ENCODE results near the gene ARHGAP25.

ARHGAP25 gene

GRCh38 chr2:68719912-68720311, 14.7 kb upstream of the ARHGAP25 start:
- no peak for DNase-seq

DNA sequence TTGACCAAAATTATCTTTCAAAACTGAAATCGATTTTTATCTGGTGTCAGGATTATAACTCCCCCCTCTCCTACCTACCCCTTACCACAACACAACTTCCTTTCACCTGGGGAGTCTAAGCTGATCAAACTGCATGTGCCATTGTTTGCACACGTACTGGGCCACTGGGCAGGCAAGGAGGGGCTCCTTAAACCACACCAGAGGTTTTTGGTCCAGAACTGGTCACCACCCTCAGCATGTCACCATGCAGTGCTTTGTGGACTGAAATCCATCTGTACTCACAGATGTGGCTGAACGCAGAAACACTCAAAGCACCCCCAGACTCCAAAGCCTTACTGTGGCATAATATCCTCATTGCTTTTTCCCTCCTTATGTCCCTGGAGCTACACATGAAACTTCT, 13.9 kb upstream of the ARHGAP25 start:
- DNase-seq, result no peak

GRCh38 chr2:68721482-68722101, 13.0 kb upstream of the ARHGAP25 start:
- DNase-seq, result no peak

DNA sequence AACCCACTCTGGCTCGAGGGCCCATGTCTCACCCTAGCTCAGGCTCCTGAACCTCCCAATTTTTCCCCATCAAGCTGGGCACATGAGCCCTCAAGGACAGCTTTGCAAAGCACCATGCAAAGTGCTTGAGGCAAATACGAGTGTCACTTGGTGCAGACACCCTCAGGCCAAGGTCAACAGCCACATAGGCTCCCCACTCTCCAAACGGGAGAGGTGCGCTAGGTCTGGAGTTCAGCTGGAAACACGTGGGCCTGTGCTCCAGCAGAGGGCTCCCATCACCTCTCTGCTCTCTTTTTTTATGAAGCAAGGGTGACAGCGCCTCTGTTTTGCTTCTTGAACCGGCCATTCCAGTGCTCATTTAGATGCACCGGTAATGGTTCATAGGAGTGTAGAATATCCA, 11.9 kb upstream of the ARHGAP25 start:
- DNase-seq, result no peak

- no peak for DNase-seq
These were observed 11.4 kb upstream of the ARHGAP25 start for GRCh38 chr2:68723181-68723580.

DNA sequence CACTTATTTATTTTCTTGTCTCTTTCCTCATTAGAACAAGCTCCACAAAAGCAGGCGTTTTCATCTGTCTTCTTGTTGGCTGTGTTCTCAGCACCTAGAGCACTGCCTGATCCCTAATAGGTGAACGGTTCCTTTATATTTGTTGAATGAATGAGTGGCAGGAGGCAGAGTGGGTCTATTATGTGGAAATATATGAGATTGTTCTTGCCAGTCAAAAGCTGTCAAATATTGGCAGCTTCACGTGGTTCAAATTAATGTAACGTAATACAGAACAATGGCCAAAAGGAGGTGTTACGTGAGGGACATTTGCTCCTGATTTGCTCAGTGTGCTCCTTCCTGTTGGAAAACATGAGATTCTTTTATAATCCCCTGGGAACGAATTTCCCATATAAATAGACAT, 8.5 kb upstream of the ARHGAP25 start:
- DNase-seq, result no peak

- DNase-seq, result no peak
These were observed 7.8 kb upstream of the ARHGAP25 start for GRCh38 chr2:68726608-68727367.

DNA sequence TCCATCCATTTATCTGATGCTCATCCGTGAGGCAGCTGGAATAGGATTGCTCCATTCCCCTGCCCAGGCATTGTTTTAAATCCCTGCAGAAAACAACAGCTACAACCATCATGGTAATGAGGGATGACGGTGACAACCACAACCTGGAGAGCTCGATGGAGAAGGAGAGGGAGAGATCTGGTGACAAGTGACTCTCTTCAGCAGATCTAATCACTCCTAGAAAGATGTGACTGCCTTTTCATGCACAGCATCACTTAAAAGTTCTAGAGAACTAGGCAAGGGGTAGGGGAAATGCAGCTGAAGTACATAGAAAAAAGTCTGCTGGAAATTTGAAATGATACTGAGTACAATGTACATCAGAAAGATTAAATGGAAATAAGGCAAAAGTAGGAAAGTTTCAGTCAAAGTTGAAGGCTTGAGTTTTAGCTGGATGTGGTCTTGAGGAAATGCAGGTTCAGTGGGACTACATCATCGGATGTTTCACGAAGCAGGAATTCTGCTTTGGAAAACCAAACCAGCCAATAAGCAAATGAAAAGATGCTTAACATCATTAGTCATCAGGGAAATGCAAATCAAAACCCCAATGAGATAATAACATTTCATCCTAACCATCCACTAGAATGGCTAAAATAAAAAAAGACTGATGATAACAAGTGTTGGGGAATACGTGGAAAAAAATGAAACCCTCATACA, 6.8 kb upstream of the ARHGAP25 start:
- no peak for DNase-seq

DNA sequence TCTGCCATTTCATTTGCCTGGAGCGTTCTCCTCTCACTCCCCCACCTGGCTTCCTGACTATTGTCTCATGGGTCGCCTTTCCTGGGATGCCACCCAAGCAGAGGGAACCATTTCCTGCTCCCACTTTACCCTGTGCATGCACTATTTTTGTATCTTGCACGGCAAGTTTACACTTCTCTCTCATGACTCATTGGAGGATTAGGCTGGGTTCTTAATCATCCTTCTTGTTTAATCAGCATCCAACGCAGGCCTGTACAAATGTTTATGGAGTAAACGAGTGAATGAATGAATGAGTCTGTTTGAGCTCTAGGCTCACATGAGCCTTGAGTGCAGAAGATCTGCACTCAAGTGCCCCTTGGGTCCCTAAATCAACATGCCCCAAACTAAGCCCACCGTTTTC, 3.8 kb upstream of the ARHGAP25 start:
- DNase-seq, result no peak

DNA sequence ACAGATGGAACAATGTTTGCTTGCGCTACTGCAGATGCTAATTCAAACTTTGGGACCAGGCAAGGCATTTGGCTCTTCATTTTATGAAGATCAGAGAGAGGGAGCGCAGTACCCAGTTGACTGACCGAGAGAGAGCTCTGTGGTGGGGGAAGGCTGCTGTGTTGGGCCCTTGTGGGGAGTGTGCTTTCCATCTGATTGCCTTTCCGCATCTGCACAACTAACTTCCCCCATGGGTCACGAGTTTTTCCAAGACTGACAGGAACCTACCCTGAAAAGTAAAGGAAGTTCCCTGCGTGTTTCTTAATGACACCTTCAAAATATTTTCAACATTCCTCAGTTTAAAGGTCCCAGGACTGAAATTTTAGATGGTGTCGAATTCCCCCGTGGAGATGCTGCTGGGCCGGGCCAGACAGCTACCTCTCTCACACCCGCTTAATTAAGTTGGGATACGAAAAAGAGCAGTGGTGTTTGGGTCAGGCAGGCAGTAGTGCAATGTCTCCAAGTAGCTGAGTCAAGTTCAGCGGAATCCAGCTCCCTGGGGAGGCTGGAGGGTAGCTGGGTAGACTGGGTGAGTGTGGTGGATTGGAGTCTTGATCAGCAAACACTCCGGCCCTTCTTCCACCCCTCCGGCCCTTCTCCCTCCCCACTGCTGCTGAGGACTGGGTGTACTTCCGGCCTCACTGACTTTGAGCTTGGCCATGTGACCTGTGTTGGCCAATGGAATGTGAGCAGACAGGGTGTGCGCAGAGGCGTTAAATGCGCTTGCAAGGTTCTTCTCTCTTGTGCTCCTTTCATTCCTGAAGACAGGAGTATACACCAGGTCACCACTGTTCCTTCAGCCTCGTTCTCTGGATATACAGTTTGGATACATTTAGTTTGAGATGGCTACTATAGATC, 2.3 kb upstream of the ARHGAP25 start:
- DNase-seq, result no peak

DNA sequence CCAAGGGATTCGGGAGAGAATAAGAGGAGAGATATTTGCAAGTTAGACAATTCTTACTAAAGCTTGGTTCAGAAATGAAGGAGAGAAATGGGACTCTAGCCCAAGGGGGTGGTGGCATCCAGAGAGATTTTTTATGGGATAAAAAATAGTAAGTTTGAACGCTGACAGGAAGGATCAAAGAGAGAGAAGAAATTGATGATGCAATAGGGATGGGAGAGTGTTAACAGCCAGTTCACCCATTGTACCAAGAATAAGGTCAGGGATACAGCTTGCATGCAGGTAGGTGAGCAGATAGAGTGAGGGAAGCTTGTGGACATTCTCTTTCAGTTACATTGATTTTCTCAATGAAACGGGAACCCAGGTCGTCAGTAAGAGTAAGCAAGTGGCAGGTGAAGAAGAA, 1.2 kb upstream of the ARHGAP25 start:
- no peak for DNase-seq

DNA sequence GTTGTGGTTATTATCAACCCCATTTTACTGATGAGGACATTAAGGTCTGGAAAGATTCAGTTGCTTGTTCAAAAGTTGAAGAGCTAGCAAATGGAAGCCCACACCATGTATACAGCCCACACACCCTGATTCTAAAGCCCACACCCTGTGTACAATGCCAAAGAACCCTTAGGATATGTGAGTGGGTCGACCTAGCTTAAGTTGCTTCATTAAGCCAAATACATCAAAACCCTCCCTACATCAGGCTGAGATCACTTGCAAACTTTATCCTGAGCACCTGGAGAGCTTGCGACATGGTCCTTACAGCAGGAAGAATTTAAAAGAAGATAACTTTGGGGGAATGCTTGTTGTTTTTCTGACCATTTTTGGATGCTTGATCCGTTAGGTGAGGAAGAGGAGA, 435 bp upstream of the ARHGAP25 start:
- no peak for DNase-seq

- DNase-seq, result no peak
These were observed 1.5 kb downstream of the ARHGAP25 start for GRCh38 chr2:68736086-68736485.

DNA sequence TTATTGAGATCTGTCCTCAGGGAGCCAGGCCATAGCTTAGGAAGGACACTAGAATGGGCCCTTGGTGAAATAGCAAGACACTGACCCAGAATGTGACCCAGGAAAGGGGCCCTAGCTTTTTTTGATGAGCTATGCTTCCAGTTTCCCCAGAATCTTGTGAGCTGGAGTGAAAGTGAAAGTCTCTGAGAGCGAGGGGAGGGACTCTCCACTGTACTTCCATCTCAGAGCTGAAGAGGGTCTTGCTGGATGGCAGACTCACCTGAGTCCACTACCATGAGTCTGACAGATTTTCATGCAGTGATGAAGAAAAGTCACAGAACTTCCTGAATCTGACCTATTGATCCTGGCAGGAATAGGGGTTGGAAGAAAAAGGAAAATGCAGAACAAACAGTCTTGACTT, 3.1 kb downstream of the ARHGAP25 start:
- DNase-seq, result no peak

DNA sequence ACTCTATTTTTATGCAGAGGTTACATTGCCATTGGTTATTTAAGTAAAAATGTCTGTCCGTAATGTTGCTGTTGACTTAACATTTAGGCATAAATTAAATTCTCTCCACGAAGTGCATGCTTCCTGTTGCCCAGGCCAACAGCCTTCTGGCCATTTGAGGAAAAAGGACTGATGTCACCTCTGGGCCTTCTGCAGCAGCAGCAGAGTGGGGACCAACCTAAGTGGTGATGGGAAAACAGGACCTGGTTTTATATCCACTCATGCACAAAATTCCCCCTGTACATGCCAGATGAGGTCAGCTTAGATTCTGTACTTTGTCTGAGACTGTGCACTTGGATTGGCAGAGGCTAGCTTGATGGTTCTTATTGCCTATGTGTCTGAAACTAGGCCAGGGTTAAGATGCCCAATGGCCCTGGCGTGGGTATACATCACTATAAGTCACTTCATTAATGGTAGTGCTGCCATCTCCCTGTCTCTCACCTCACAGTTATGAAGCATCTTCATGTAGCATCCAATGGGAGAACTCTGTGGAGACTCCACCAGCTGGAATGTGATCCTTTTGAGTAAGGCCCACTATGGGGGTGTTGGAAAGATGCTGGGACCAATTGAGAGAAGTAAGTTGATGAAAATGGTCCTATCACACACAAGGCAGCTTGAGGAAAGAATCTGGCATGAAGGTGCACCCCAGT, 4.4 kb downstream of the ARHGAP25 start:
- DNase-seq, result no peak

DNA sequence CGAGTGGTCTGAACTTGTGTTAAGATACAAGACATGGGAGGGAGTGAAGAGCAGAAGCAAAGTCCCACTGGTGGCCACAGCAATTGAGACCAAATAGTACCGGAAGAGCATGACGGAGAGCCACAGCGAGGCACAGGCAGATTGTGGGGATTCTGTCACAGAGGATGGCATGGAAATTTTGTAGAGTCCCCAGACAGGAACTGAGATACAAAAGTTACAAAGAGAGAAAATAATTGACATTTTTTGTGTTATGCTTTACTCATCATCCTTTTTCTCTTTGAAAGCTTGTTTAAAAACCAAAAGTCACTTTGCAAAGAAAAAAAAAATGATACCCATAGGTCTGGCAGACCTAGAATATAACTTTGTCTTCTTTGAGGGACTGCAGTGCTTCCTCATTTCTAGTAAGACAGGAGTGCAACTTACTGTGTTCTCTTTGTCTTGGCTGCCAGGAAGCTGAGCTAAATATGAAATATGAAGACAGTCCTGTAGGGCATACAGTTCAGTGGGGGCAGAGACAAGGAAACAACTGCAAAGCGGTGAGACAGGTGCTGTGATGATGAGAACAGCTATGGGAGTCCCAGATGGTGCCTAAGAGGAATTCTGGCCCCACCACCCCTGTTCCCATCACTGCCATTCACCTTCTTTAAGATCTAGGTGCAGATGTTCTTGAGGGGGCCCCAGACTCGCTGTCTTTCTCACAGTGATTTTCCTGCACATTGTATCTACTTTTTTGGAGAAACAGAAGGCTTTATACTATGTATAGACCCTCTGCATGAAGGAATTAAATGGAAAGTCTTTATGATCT, 5.2 kb downstream of the ARHGAP25 start:
- DNase-seq, result no peak

- DNase-seq, result no peak
These were observed 5.8 kb downstream of the ARHGAP25 start for GRCh38 chr2:68740400-68740914.

- no peak for DNase-seq
These were observed 6.6 kb downstream of the ARHGAP25 start for GRCh38 chr2:68741238-68741637.

- DNase-seq, result no peak
These were observed 7.2 kb downstream of the ARHGAP25 start for GRCh38 chr2:68741805-68742306.

- DNase-seq, result no peak
These were observed 8.2 kb downstream of the ARHGAP25 start for GRCh38 chr2:68742626-68743415.
